ENCODE measurements around the gene LENG1.

Gene LENG1

DNA sequence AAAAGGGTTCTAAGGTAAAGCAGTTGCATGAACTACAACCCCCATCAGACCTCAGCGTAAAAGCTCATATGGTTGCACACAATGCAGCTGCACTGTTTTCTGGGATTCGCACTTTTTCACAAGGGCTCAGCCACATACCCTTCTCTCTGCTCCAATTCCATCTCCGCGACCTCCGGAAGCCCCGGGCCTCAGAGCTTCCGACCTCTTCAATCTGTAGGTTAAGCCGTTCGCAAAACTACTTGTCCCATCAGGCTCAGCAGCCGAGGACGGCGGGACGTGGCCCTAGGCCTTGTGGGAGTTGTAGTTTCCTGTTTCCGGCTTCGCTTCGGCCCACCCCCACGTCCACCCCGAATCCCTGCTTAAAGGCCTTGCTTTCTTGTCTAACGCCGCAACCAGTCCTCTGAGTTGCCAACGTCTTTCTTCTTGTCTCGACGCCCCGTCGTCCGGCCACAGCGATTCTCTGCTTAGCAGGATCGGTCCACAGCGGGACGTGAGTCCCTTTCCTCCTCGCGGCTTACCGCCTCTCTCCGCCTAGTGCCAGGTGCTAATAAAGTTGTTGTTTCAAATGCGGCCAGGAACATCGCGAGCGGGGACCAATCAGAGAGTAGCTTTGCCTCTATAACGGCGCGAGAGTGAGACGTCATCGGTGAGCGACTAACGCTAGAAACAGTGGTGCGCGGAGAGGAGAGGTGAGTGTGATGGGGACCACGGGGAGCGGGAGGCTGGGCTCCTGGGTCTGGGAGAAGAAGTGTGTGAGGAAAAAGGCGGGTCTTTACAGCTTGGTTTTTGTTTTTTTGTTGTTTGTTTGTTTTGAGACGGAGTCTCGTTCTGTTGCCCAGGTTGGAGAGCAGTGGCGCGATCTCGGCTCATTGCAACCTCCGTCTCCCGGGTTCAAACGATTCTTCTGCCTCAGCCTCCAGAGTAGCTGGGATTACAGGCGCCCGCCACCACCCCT lies 44.1 kb downstream of the LENG1 start, which contains the start of the genes PRPF31 and TFPT:
Gene PRPF31, plus strand, starts transcription at position 646 of the 955 bp plus-strand sequence. CDS start 2,525 bp downstream, outside the sequence.
Gene TFPT, minus strand, starts transcription at position 549 of the 955 bp plus-strand sequence. Its CDS starts 388 bp downstream, at position 161.
- peak within 1 kb of the TSS; percentile 72 for H3K4me3 ChIP-seq (ENCODE audit: low read depth, low read length)
- TF ChIP-seq CTCF (IDR thresholded peaks at IDR 0.05; ENCODE audit: borderline replicate concordance, insufficient read depth, low read depth, low read length): no peak

- TF ChIP-seq CTCF (IDR thresholded peaks at IDR 0.05; ENCODE audit: borderline replicate concordance, insufficient read depth, low read depth, low read length): no peak
Measured at GRCh38 chr19:54114340-54115108, 45.0 kb downstream of the LENG1 start.

DNA sequence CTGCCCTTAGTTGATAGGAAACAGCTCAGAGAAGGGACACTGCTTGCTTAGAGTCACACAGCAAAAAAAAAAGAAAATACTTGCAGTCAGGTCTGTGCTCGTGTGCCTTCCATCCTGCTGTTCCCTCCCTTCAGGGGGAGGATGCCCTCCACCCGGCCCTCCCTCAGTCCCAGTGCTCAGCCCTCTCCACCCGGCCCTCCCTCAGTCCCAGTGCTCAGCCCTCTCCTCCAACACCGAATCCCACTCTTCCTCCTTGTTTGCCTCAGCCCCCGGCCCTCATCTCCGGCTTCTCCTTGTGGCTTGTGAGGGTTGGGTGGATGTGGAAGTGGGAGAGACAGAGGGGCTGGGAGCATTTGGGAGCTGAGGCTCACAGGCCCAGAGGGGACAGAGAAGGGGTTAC lies 49.9 kb downstream of the LENG1 start:
- no peak for TF ChIP-seq CTCF (IDR thresholded peaks at IDR 0.05; ENCODE audit: borderline replicate concordance, insufficient read depth, low read depth, low read length)
- H3K4me3 ChIP-seq (ENCODE audit: low read depth, low read length): no peak overlapping the region

More at GRCh38 chr19:54114340-54115108, 45.0 kb downstream of the LENG1 start:
- peak overlapping the region; percentile 72 for H3K4me3 ChIP-seq (ENCODE audit: low read depth, low read length)

DNA sequence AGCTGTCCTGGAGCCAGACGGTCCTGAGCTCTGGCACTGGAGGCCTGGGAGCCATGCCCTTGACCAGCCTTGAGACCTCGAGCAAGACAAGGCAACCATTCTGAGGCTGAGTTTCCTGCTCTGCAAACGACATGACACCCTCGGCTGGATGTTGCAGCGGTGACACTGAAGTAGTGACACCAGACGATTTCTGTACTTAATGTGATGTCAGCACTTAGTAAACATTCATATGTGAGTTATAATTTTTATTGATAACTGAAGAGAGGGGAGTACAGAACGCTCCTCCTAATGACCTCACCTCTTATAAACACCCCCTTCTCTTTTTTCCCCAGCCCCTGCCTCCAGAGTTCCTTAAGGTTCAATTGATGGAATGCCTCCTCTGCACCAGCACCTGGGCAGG lies 51.0 kb downstream of the LENG1 start:
- TF ChIP-seq CTCF (IDR thresholded peaks at IDR 0.05; ENCODE audit: borderline replicate concordance, insufficient read depth, low read depth, low read length): no peak
- no peak overlapping the region for H3K4me3 ChIP-seq (ENCODE audit: low read depth, low read length)

DNA sequence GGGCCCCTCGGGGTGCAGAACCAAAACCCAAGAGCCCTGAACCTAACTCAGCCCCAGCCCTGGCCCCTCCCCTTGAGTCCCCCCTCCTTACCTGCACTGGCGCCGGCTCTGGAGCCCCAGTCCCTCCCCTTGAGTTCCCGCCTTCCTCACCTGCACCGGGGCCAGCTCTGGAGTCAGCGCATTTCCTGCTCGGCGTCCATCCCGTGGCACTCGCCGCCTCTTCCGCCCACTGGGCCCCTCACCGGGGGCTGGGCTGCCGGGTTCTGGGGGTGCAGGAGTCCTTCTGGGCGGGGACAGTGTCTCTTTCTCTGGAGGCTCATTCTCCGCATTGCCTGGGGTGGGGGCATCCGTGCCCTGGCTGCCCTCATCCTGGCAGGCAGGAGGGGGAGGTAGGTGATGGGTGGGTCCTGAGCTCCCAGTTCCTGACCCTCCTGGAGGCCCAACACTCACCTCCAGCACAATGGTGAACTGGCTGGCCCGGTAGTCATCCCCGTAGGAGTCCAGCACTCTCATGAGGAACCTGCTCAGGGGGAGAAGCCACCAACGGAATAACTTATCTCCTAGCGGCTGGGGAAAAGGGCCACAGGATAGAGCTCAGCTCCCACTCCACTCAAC lies 51.5 kb downstream of the LENG1 start:
- no peak overlapping the region for H3K4me3 ChIP-seq (ENCODE audit: low read depth, low read length)
- no peak for TF ChIP-seq CTCF (IDR thresholded peaks at IDR 0.05; ENCODE audit: borderline replicate concordance, insufficient read depth, low read depth, low read length)

DNA sequence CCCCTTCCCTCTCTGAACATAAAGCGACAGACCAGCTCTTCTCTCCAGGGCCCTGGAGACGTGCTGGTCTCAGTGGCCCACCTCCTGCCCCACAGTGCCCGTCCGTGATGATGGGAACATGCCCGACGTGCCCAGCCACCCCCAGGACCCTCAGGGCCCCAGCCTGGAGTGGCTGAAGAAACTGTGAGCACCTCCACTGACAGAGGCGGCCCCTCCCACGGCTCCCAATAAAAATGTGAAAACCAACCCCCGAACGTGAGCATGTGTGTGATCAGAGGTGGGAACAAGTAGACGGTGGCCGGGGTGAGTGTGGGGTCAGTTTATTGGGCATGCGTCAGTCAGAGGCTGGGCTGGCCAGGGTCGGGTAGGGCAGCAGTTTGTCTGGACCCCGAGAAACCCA lies 52.8 kb downstream of the LENG1 start:
- TF ChIP-seq CTCF (IDR thresholded peaks at IDR 0.05; ENCODE audit: borderline replicate concordance, insufficient read depth, low read depth, low read length): no peak
- no peak overlapping the region for H3K4me3 ChIP-seq (ENCODE audit: low read depth, low read length)

Measured in GM12875 (cell line).